Thoracic aorta (tissue), 2 donors: ENCODE results near the gene MPO. TPM values are rescaled to one million over a fixed set of nuclear protein-coding genes. Genes with fewer than 3 reads are reported as not detected.

Experiments used
- ATAC-seq: fragments of 150-250 bp; one replicate; pipeline ENCODE4 v1.8.0; 2017; ENCODE audit warnings: low read depth; ENCODE audit not compliant: insufficient number of reproducible peaks, low FRiP score
- DNase-seq: peaks from one replicate; pipeline ENCODE4 v3.0.0-alpha.2; 2020; ENCODE audit warnings: low spot score
- H3K27ac ChIP-seq, 2 donors: fragments of 200-600 bp; sonication (generic); 1 replicate in 1 of 2; 2 replicates in 1 of 2; pipeline ENCODE4 v1.5.1; 2016; ENCODE audit warnings: mild to moderate bottlenecking in 2 of 2, moderate library complexity in 2 of 2
- H3K27me3 ChIP-seq: fragments of 200-600 bp; sonication (generic); replicated peaks from 2 replicates; pipeline ENCODE4 v1.6.0; 2016; ENCODE audit warnings: mild to moderate bottlenecking; ENCODE audit not compliant: insufficient read depth
- H3K36me3 ChIP-seq: fragments of 200-600 bp; sonication (generic); one replicate; pipeline ENCODE4 v1.5.1; 2016
- H3K4me1 ChIP-seq, 2 donors: fragments of 200-600 bp; sonication (generic); 1 replicate in 1 of 2; 2 replicates in 1 of 2; pipeline versions ENCODE4 v1.5.1 to v1.6.0; 2016; ENCODE audit warnings: low read depth in 2 of 2, mild to moderate bottlenecking in 1 of 2; ENCODE audit not compliant: control insufficient read depth in 1 of 2
- H3K4me3 ChIP-seq: fragments of 200-600 bp; sonication (generic); 2 replicates; pipeline ENCODE4 v1.5.1; 2016; ENCODE audit warnings: mild to moderate bottlenecking
- H3K9me3 ChIP-seq: fragments of 200-600 bp; sonication (generic); 2 replicates; pipeline ENCODE4 v1.5.1; 2016
- CTCF ChIP-seq: fragments of 200-600 bp; sonication (generic); IDR thresholded peaks from one replicate; pipeline ENCODE4 v1.5.1; 2019; ENCODE audit warnings: antibody characterized with exemption
- total RNA-seq, 2 donors: library from RNA; depleted of rRNA; stranded (reverse); fragments of >200 nt; gene quantifications; one replicate each; pipeline versions ENCODE4 v1.1.0 to v1.2.3, GENCODE V29; 2016

MPO gene
- total RNA-seq, 2 donors from 2014 or later: 0.14 TPM; not detected in 1

- ATAC-seq: no peak
- no peaks in the 10 kb centered on the region for H3K36me3 ChIP-seq
- no peak overlapping the region for H3K27ac ChIP-seq
- H3K4me3 ChIP-seq: no peak overlapping the region
- H3K4me1 ChIP-seq: no peaks in the 10 kb centered on the region
- no peaks in the 10 kb centered on the region for H3K9me3 ChIP-seq
- peaks cover 3% of the 10 kb centered on the region for H3K27me3 ChIP-seq
- TF ChIP-seq CTCF: no peak
- no peak for DNase-seq
These were observed 16.2 kb downstream of the MPO start for GRCh38 chr17:58264407-58265103.

- Histone ChIP-seq H3K27me3 (peaks cover 3% of the 10 kb centered on the region), H3K4me1 (no peaks in the 10 kb centered on the region), H3K9me3 (no peaks in the 10 kb centered on the region), H3K27ac (no peak overlapping the region), H3K4me3 (no peak overlapping the region), H3K36me3 (no peaks in the 10 kb centered on the region)
- TF ChIP-seq CTCF: no peak
- ATAC-seq: no peak
- DNase-seq: no peak
These were observed 17.0 kb downstream of the MPO start for GRCh38 chr17:58263773-58264172.

GRCh38 chr17:58262149-58262548 is 18.6 kb downstream of the MPO start:
- Histone ChIP-seq H3K9me3 (no peaks in the 10 kb centered on the region), H3K27ac (no peak overlapping the region), H3K4me1 (no peaks in the 10 kb centered on the region), H3K4me3 (no peak overlapping the region), H3K36me3 (no peaks in the 10 kb centered on the region), H3K27me3 (peaks cover 3% of the 10 kb centered on the region)
- no peak for TF ChIP-seq CTCF
- ATAC-seq (no peak), DNase-seq (no peak)

GRCh38 chr17:58254803-58255202 is 25.9 kb downstream of the MPO start:
- no peaks in the 10 kb centered on the region for H3K27me3 ChIP-seq
- H3K4me3 ChIP-seq: no peak overlapping the region
- DNase-seq: no peak
- H3K27ac ChIP-seq: no peak overlapping the region
- no peaks in the 10 kb centered on the region for H3K36me3 ChIP-seq
- H3K9me3 ChIP-seq: no peaks in the 10 kb centered on the region
- peaks cover 0 to 3% of the 10 kb centered on the region in 2 donors for H3K4me1 ChIP-seq
- no peak for ATAC-seq
- no peak for TF ChIP-seq CTCF

- Histone ChIP-seq H3K9me3 (no peaks in the 10 kb centered on the region), H3K4me1 (peaks cover 3 to 12% of the 10 kb centered on the region in 2 donors), H3K27ac (no peak overlapping the region), H3K4me3 (no peak overlapping the region), H3K27me3 (no peaks in the 10 kb centered on the region), H3K36me3 (no peaks in the 10 kb centered on the region)
- TF ChIP-seq CTCF: no peak
- ATAC-seq (no peak), DNase-seq (no peak)
These were observed 27.7 kb downstream of the MPO start for GRCh38 chr17:58253082-58253481.
